Measurements from ENCODE around the gene SMYD3. TPM values are rescaled to one million over a fixed set of nuclear protein-coding genes. Genes with fewer than 3 reads are reported as not detected.

SMYD3 gene
- total RNA-seq, result 27.6 and 32.1 TPM in 2 replicates
- polyA plus RNA-seq, result 12.7 and 16.0 TPM in 2 replicates
- 21.9 and 22.3 TPM in 2 replicates for polyA plus RNA-seq (2011; cell fraction: cytosol; rRNA removed)
- polyA plus RNA-seq (2011; cell fraction: nucleus; rRNA removed), result 20.4 and 20.8 TPM in 2 replicates
- polyA plus RNA-seq (2012), result 27.2 and 30.1 TPM in 2 replicates
- 26.1 and 39.4 TPM in 2 replicates for polyA minus RNA-seq
- 15.0 TPM for polyA minus RNA-seq (2011; cell fraction: cytosol; rRNA and poly(A)+ RNA removed)
- 65.3 and 66.0 TPM in 2 replicates for polyA minus RNA-seq (2011; cell fraction: nucleus; rRNA and poly(A)+ RNA removed)
- Bru-seq, nascent RNA, result percentile 71 among the genes with signal in this experiment
- percentile 69 among the genes with signal in this experiment for BruChase-seq, experiment 1, labeled RNA remaining after a 6-hour chase
- BruChase-seq, experiment 2, labeled RNA remaining after a 2-hour chase, result percentile 84 among the genes with signal in this experiment
- long read RNA-seq, partial matches to known transcripts, result 1 of 6 reads
- long read RNA-seq, other reads (novel, unspliced or antisense), result 5 of 6 reads

- H3K27me3 ChIP-seq (ENCODE audit: control insufficient read depth in 2 of 2, insufficient read depth in 2 of 2, low read length in 2 of 2), result no peaks in the 10 kb centered on the region
- FAIRE-seq (peak; percentile 82), DNase-seq (ENCODE audit: low read depth, low spot score) (peak; percentile 90)
- peaks cover 14% of the 10 kb centered on the region for H3K4me1 ChIP-seq (ENCODE audit: control insufficient read depth, extremely low read depth, insufficient read depth, low read length)
- H3K27ac ChIP-seq (ENCODE audit: insufficient read depth, low read depth, low read length), result no peak within 1 kb of the TSS
- peak within 1 kb of the TSS; percentile 35 to 80 (median 45) for H3K4me3 ChIP-seq (replicated peaks in 1 of 3; ENCODE audit: insufficient read depth in 1 of 3, low read depth in 1 of 3, low read length in 3 of 3)
- CTCF ChIA-PET, result interaction anchor here (0.8 to 1.8 kb wide), 7 partner anchors 9 to 217 kb away, joined by 3 to 13 read pairs (median 4); partner anchors contain the start of gene SCCPDH
- POLR2A ChIA-PET, result interaction anchor here (0.7 kb wide), 1 partner anchor 174 kb away, joined by 5 read pairs; no protein-coding TSS in a partner anchor
- no TSS peak for BruUV-seq (replicated peaks)
- peaks cover 4% of the 10 kb centered on the region for H3K79me2 ChIP-seq (ENCODE audit: control insufficient read depth, insufficient read depth, low read length)
- H3K9me1 ChIP-seq (replicated peaks; ENCODE audit: control insufficient read depth, extremely low read depth, insufficient read depth, low read length), result no peaks in the 10 kb centered on the region
- TF ChIP-seq CTCF (IDR thresholded peaks at IDR 0.05; ENCODE audit: extremely low read depth in 1 of 2, insufficient read depth in 1 of 2, low read depth in 1 of 2, low read length in 2 of 2), result peak in 1 of 2 donors; percentile 9
- TF ChIP-seq MAX (IDR thresholded peaks at IDR 0.05; ENCODE audit: insufficient read depth, insufficient read length), result no peak
- peak; percentile 69 for TF ChIP-seq POLR2A (IDR thresholded peaks at IDR 0.05; ENCODE audit: low read depth, low read length)
- peak; percentile 59 for TF ChIP-seq POLR2AphosphoS5 (IDR thresholded peaks at IDR 0.05; ENCODE audit: insufficient read depth, low read depth, low read length)
- H4K20me1 ChIP-seq (replicated peaks; ENCODE audit: control insufficient read depth, extremely low read depth, insufficient read depth, low read length), result no peaks in the 10 kb centered on the region
- H3K4me2 ChIP-seq (ENCODE audit: insufficient read depth, low read length), result peak within 1 kb of the TSS; percentile 61
- intact Hi-C loops (cut with micrococcal nuclease), result loop anchor here (1.0 to 2.0 kb wide), 2 partner anchors 60 to 102 kb away; partner anchors contain the start of genes CNST and TFB2M
- H3K9ac ChIP-seq (replicated peaks; ENCODE audit: extremely low read depth, insufficient read depth, low read length), result no peak within 1 kb of the TSS
- H2AFZ ChIP-seq (ENCODE audit: low read depth, low read length), result peak within 1 kb of the TSS; percentile 93
- H3K36me3 ChIP-seq (ENCODE audit: control insufficient read depth in 2 of 2, extremely low read depth in 1 of 2, insufficient read depth in 2 of 2, low read length in 2 of 2), result no peaks in the 10 kb centered on the region
- dilution Hi-C loops (cut with MboI; ENCODE audit: extremely low pct_ligation_motif_present, low sequenced_read_pairs), result no loop called here
- H3K9me3 ChIP-seq (replicated peaks; ENCODE audit: control insufficient read depth, insufficient read depth, low read length), result no peaks in the 10 kb centered on the region
These were observed at the start of gene SMYD3 for GRCh38 chr1:246506674-246507481. TSS of gene SMYD3 (minus strand) at chr1:246507279.
